ENCODE results near the gene RGS11.

RGS11 gene

DNA sequence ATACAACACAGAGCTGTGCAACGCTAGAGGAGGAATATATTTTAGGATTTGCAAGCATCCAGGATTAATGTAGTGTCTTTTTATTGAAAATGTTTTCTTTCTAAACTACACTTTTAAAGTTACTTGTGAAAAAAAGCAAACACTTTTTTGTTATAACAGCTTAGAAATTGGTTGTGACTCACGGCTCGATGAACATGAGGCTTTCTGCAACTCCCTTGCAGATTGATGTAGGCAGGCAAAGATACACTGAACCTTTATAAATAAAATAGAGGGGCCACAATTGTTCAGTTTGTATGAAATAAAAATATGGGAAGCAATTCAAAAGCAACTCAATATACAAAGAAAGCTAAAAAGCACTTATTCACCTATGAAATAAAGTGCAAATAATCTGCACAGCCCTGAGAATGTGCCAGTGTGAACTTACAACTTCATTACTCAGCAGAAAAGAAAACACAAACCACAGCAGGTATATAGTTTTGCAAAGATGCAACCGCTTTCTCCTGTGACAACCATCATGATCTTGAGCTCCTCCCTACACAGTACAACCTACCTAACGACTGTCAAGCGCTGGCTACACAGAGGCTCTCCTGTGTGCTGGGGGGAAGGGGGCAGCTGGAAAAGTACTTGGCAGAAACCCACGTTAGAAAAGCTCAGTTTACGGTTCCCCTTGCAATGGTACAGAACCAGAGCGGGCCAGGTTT is 47.4 kb downstream of the RGS11 start:
- no peak for DNase-seq

DNA sequence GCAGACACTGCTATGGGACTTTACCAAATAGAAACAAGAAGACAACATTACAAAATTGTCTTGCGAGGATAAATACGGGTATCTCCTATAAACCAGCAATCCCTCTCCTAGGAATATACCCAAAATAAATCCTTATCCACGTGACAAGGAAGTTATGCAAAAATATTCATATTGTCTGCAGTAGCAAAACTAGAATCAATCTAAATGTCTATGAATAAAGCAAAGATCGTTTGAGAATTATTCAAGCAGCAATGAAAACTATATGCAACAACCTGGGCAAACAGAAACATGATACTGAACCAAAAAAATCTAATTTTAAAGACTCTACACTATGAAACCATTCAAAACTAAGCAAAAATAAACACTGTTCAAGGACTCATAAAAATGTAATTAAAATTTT is 55.7 kb downstream of the RGS11 start:
- no peak for DNase-seq
